Left cardiac atrium (tissue), 4 donors: ENCODE measurements around the gene FEV. TPM values are rescaled to one million over a fixed set of nuclear protein-coding genes. Genes with fewer than 3 reads are reported as not detected.

Experiments used
- ATAC-seq, 2 donors: fragments of 200-7000 bp; cut with Tn5 transposase; one replicate each; pipeline ENCODE4 v1.9.1; 2020; ENCODE audit warnings: mild to moderate bottlenecking in 2 of 2, moderate library complexity in 2 of 2
- DNase-seq: peaks from one replicate; pipeline ENCODE4 v3.0.0-alpha.2; 2020
- intact Hi-C, 2 donors: fragments of 100-400 bp; cut with DNase I; formaldehyde crosslinking; loops; one replicate each; pipeline versions ENCODE4 v1.14.1 to v1.15.1; 2022 to 2023
- total RNA-seq, 2 donors: library from RNA; stranded (reverse); fragmentation: NEBNext Ultra II Directional; extraction: Animal tissue kit (Norgen Biotek cat#: 25700); gene quantifications; one replicate each; pipeline ENCODE4 v1.2.1, GENCODE V29; 2021
- donor health status: DM: no; HTN: yes; CAD: no.
- donor health status: DM: no; HTN: yes; CAD: no; lungs with severe emphysema.
- donor health status: DM: yes; HTN: yes; CAD: no.
- donor health status: Dilated cardiomyopathy.

Gene FEV
- total RNA-seq, 2 donors from 2014 or later, result not detected

GRCh38 chr2:219019436-219019835, 34.5 kb upstream of the FEV start:
- intact Hi-C loops, result no loop called here
- no peak for ATAC-seq
- DNase-seq, result no peak

- DNase-seq (no peak), ATAC-seq (no peak)
- intact Hi-C loops, result no loop called here
These were observed 33.7 kb upstream of the FEV start for GRCh38 chr2:219018726-219019125.

DNA sequence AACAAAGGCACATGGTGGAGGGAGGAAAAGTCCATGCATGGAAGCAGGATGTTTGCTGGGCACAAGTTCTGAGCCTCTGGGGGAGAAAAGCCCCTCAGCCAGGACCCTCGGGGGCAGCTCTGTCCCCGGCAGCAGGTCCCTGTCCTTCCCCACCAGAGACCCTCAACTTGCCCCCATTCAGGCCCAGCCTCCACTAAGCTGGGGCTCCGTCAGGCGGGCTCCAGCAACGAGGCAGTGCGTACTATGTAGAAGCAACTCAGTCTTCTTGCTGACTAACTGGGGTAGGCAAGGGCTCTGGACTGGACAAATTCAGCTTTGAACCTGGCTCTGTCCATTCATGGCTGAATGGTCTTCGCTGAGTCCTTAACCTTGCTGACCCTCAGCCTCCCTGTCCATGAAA, 33.3 kb upstream of the FEV start:
- intact Hi-C loops, result no loop called here
- DNase-seq (no peak), ATAC-seq (no peak)

- DNase-seq, result no peak
- intact Hi-C loops, result no loop called here
- no peak for ATAC-seq
These were observed 32.4 kb upstream of the FEV start for GRCh38 chr2:219017201-219017931.

DNA sequence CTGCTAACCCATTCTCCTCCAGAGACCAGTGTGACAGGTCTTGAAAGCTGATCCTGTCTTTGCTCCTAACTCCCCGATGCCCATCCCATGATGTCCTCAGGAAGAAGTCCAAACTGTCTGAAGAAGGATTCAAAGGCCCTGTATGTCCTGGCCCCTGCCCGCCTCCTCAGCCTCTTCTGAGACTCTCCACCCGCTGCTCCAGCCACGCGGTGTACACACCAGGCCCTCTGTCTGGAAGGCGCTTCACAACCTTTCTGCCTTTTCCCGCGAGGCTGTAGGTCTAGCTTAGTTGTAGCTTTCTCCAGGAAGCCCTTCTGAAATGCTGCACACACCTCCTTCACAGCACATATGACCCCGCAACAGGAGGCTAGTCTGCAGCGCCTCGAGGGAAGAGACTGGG, 31.7 kb upstream of the FEV start:
- DNase-seq, result no peak
- intact Hi-C loops, result no loop called here
- no peak for ATAC-seq

GRCh38 chr2:219010873-219011272, 25.9 kb upstream of the FEV start:
- intact Hi-C loops, result no loop called here
- DNase-seq (no peak), ATAC-seq (no peak)

DNA sequence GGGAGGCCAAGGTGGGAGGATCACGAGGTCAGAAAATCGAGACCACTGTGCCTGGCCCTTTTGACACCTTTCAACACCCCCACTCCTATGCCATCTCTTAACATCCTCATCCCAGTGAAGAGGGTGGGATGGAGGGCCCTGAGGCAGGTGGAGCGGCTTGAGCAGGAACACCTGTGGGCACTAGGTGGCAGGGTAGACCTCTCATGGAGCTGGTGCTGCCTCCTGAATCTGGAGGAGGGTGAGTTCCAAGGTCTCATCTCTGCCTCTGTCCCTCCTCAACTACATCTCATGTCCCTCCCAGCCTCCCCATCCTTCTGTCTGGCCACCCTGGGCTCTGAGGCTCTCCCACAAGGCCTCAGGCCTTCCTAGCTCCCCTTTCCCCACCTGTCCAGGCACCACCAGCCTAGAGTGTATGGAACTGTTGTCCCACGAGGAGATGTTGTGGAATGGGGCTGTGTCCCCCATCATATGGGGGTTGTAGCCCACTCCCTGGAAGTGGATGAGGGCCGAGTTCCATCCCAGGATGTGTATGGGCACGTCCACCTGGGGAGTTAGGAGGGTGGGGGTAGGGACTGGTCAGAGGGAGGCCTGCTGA, 25.3 kb upstream of the FEV start:
- DNase-seq, result no peak
- peak in 1 of 2 donors; percentile 27 for ATAC-seq
- intact Hi-C loops, result no loop called here

- ATAC-seq, result no peak
- DNase-seq, result no peak
- intact Hi-C loops, result no loop called here
These were observed 24.3 kb upstream of the FEV start for GRCh38 chr2:219009294-219009693.

GRCh38 chr2:219003979-219004378, 19.0 kb upstream of the FEV start:
- no peak for ATAC-seq
- intact Hi-C loops, result no loop called here
- no peak for DNase-seq

DNA sequence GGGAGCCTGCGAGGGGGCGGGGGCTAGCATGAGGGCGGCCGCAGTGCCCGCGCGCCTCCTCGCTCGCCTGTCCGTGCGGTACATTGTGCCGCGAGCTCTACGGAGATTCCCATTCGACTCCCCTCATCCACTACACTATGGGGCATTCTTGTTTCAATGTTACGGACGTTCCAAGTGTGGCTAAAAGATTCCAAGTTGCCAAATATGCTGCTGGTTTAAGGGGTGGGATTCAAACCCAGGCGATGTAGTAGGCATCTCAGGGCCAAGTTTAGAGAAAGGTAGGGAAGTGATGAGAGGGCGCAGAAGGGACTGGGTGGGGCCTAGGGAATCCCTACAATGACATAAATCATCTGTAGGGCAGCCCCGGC, 18.3 kb upstream of the FEV start:
- no peak for DNase-seq
- peak in 1 of 2 donors; percentile 20 for ATAC-seq
- intact Hi-C loops, result no loop called here

GRCh38 chr2:219002395-219003266, 17.6 kb upstream of the FEV start:
- intact Hi-C loops, result no loop called here
- DNase-seq (peak; percentile 49), ATAC-seq (peak in 1 of 2 donors; percentile 16)

- intact Hi-C loops, result no loop called here
- no peak for DNase-seq
- peak; percentile 24 to 43 for ATAC-seq
These were observed 16.8 kb upstream of the FEV start for GRCh38 chr2:219001577-219002394.

DNA sequence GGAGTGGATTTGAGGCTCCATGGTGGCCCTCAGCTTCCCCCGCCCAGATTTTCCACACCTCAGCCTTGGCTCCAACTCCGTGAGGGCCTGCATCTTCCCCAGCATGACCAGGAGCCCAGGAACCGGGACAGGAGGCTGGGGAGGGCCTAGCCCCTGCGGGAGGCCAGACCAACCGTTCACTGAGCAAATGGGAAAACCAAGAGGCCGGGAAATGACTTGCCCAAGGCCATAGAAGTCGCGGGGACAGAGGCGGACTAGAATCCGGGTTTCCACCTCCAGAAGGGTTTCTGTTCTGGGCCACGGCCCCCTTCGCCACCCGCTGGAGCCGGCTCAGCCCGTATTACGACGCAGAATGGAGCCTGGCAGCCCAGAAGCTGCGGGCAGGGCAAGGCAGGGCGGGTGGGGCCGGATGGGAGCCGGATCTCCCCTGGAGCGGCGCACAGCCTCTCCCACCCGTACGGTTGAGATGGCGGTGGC, 16.2 kb upstream of the FEV start:
- ATAC-seq (no peak), DNase-seq (no peak)
- intact Hi-C loops, result no loop called here

- intact Hi-C loops, result no loop called here
- ATAC-seq (no peak), DNase-seq (no peak)
These were observed 15.6 kb upstream of the FEV start for GRCh38 chr2:219000569-219000960.

DNA sequence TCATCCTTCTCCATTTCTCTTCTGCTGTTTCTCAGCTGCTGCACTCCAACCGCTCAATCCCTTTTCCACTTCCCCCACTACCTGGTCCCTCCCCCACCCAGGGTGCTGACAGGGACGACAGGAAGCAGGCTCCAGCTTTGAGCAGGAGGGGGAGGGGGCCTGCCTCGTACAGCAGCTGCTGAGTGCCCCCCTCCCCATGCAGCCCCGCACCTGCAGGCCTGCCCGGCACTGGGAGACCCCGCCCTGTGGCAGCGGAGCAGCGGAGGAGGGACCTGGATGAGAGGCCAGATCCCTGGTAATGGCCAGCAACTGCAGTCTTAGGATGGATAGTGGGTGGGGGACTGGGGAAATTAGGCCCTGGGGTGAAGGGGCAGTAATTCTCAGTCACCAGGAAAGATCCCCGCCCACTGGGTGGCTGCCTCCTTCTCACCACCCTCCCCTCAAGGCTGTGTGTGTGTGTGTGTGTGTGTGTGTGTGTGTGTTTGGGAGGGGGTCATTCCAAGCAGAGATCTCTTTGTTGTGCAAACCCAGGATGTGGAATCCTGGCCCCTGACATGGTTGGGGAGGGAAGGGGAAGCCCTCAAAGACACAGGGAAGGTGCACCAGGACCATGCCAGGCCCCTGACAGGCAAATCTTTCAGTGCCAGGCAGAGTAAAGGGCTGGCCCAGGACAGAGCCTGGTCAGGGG, 15.0 kb upstream of the FEV start:
- no peak for DNase-seq
- ATAC-seq, result no peak
- intact Hi-C loops, result loop anchor here in 1 of 2 donors (10.0 kb wide), 1 partner anchor 155 kb away; no protein-coding TSS in a partner anchor

- ATAC-seq (no peak), DNase-seq (no peak)
- intact Hi-C loops, result loop anchor here in 1 of 2 donors (10.0 kb wide), 1 partner anchor 156 kb away; no protein-coding TSS in a partner anchor
These were observed 14.3 kb upstream of the FEV start for GRCh38 chr2:218999021-218999880.

DNA sequence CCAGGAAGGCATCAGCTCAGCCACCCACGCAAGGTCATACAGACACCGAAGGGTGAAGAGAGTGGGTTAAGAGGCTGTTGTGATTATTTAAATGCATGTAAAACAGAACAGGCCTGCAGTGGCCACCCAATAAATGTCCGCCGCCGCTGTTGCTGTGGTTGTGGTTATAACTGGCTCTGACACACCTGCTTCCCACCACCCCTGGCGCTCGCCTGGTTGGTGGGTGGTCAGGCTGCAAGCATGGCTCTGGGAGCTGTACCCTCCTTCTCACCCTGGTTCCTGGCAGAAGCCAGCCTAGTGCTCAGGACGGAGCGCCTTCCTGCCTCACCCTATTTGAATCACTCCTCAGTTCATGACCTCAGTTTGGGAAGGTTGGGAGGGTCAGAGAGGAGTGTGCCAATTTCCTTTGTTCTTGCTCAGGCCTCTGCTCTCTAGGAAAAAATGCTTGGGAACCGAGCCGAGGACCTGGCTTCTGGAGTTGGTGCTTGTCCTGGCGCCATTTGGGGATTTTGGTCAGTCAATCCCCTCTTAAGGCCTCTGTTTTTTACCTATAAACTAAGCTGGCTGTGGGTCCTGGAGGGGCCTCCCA, 13.5 kb upstream of the FEV start:
- ATAC-seq (no peak), DNase-seq (no peak)
- intact Hi-C loops, result loop anchor here in 1 of 2 donors (10.0 kb wide), 1 partner anchor 156 kb away; no protein-coding TSS in a partner anchor
